RWPE2 (cell line): Measurements from ENCODE around the gene MAGEA11.

Experiments used
- ATAC-seq: fragments of 200-7000 bp; cut with Tn5 transposase; 3 replicates; pipeline ENCODE4 v1.9.1; 2021; ENCODE audit warnings: low read depth
- DNase-seq: peaks from one replicate; pipeline ENCODE4 v3.0.0-alpha.2; 2020; ENCODE audit warnings: low spot score
- H3K27ac ChIP-seq: fragments of 450-650 bp; 2 replicates; pipeline ENCODE4 v1.5.1; 2017; ENCODE audit warnings: mild to moderate bottlenecking; ENCODE audit not compliant: poor library complexity, severe bottlenecking
- H3K27me3 ChIP-seq: fragments of 250-450 bp; sonication (Bioruptor Pico); 2 replicates; pipeline ENCODE4 v1.5.1; 2021; ENCODE audit warnings: mild to moderate bottlenecking, moderate library complexity; ENCODE audit not compliant: insufficient read depth, poor library complexity, severe bottlenecking
- H3K36me3 ChIP-seq: fragments of 250-450 bp; sonication (Bioruptor Pico); 2 replicates; pipeline ENCODE4 v1.5.1; 2020; ENCODE audit warnings: low read depth, mild to moderate bottlenecking, moderate library complexity
- H3K4me1 ChIP-seq: fragments of 250-450 bp; sonication (Bioruptor Pico); 2 replicates; pipeline ENCODE4 v1.5.1; 2021; ENCODE audit warnings: mild to moderate bottlenecking, moderate library complexity; ENCODE audit not compliant: insufficient read depth, poor library complexity, severe bottlenecking
- H3K4me3 ChIP-seq: fragments of 250-450 bp; sonication (Bioruptor Pico); 2 replicates; pipeline ENCODE4 v1.5.1; 2021; ENCODE audit warnings: mild to moderate bottlenecking, moderate library complexity; ENCODE audit not compliant: severe bottlenecking
- H3K9me3 ChIP-seq: fragments of 250-450 bp; sonication (Bioruptor Pico); 2 replicates; pipeline ENCODE4 v1.5.1; 2021; ENCODE audit warnings: mild to moderate bottlenecking, moderate library complexity; ENCODE audit not compliant: severe bottlenecking
- TF ChIP-seq, protein P1 (sequence below): fragments of 450-650 bp; IDR thresholded peaks from one replicate; pipeline ENCODE4 v1.5.1; 2017; ENCODE audit warnings: mild to moderate bottlenecking, moderate library complexity; ENCODE audit not compliant: poor library complexity, severe bottlenecking

The MAGEA11 gene

DNA sequence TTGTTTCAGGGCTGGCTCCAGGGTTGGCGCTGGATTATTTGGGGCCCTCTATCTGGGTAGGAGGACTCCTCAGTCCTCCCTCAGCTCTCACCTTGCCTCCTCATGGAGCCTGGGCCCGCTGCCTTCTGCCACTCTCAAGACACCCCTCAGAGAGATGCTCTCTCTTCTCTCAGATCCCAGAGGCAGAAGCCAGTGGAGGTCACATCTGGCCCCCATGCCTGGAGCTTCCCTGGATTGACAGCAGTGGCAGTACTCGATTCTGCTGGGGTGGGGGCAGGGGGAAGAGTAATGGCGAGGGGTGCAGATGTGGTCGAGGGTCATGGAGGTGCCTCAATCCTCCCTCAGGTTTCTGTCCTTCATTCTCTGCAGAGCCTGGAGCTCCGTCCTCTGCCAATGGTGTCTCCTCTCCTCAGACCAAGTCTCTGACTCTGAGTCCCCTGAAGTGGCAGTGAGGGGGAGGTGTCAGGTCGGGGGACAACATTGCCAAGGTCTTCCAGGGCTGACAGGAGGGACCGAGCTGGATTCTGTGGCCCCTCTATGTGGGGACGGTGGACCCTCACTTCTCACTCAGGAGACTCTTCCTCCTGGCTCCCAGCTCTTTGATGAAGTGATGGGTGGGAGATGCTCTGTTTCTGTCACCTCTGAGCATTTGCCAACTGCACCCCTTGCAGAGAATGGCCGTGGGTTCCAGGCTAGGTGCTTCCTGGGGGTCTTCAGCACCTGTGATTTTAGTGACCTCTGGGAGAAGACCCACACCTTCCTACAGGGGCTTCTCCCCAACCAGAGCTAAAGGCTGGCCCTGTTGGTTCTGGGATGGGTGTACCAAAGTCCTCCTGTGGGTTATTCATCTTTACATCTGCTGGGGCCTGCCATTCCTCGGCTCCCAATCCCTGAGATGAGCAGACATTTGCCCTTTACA lies 51.1 kb downstream of the MAGEA11 start:
- Histone ChIP-seq H3K9me3 (no peaks in the 10 kb centered on the region), H3K36me3 (no peaks in the 10 kb centered on the region), H3K27ac (no peak overlapping the region), H3K4me1 (no peaks in the 10 kb centered on the region), H3K27me3 (no peaks in the 10 kb centered on the region), H3K4me3 (no peak overlapping the region)
- TF ChIP-seq, protein P1, sequence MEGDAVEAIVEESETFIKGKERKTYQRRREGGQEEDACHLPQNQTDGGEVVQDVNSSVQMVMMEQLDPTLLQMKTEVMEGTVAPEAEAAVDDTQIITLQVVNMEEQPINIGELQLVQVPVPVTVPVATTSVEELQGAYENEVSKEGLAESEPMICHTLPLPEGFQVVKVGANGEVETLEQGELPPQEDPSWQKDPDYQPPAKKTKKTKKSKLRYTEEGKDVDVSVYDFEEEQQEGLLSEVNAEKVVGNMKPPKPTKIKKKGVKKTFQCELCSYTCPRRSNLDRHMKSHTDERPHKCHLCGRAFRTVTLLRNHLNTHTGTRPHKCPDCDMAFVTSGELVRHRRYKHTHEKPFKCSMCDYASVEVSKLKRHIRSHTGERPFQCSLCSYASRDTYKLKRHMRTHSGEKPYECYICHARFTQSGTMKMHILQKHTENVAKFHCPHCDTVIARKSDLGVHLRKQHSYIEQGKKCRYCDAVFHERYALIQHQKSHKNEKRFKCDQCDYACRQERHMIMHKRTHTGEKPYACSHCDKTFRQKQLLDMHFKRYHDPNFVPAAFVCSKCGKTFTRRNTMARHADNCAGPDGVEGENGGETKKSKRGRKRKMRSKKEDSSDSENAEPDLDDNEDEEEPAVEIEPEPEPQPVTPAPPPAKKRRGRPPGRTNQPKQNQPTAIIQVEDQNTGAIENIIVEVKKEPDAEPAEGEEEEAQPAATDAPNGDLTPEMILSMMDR, result no peak
- no peak for ATAC-seq
- DNase-seq, result no peak
